Skeletal muscle tissue (tissue), 4 donors: ENCODE measurements around the gene OPTC. TPM values are rescaled to one million over a fixed set of nuclear protein-coding genes. Genes with fewer than 3 reads are reported as not detected.
A peak's percentile ranks its signal among the peaks of the same experiment; 100 is the strongest.

Source experiments
- H3K27ac ChIP-seq: one replicate; pipeline ENCODE4 v1.7.0; 2013; ENCODE audit warnings: mild to moderate bottlenecking, low read depth, low read length, inconsistent platforms
- H3K27me3 ChIP-seq, 3 donors: one replicate each; pipeline ENCODE4 v1.7.0; 2013; ENCODE audit warnings: low read length in 3 of 3; ENCODE audit not compliant: control insufficient read depth in 3 of 3, insufficient read depth in 3 of 3
- H3K36me3 ChIP-seq, 3 donors: one replicate each; pipeline ENCODE4 v1.7.0; 2013; ENCODE audit warnings: low read length in 3 of 3; ENCODE audit not compliant: control insufficient read depth in 3 of 3, insufficient read depth in 3 of 3
- H3K4me1 ChIP-seq, 3 donors: one replicate each; pipeline ENCODE4 v1.7.0; 2013; ENCODE audit warnings: low read length in 3 of 3, mild to moderate bottlenecking in 3 of 3; ENCODE audit not compliant: control insufficient read depth in 3 of 3, insufficient read depth in 3 of 3
- H3K4me3 ChIP-seq, 3 donors: one replicate each; pipeline ENCODE4 v1.7.0; 2013; ENCODE audit warnings: low read length in 3 of 3
- H3K9ac ChIP-seq, 3 donors: one replicate each; pipeline ENCODE4 v1.7.0; 2013; ENCODE audit warnings: low read length in 3 of 3, mild to moderate bottlenecking in 3 of 3, moderate library complexity in 2 of 3, low read depth in 1 of 3
- H3K9me3 ChIP-seq, 3 donors: one replicate each; pipeline ENCODE4 v1.7.0; 2013; ENCODE audit warnings: low read length in 3 of 3; ENCODE audit not compliant: control insufficient read depth in 3 of 3
- total RNA-seq: library from RNA; depleted of rRNA; stranded (reverse); fragments of >200 nt; gene quantifications from one replicate; pipeline ENCODE4 v1.2.3, GENCODE V29; 2014
- donor health status: Osteomylitis.

Gene OPTC
- total RNA-seq, 1 donor from 2014 or later = not detected

DNA sequence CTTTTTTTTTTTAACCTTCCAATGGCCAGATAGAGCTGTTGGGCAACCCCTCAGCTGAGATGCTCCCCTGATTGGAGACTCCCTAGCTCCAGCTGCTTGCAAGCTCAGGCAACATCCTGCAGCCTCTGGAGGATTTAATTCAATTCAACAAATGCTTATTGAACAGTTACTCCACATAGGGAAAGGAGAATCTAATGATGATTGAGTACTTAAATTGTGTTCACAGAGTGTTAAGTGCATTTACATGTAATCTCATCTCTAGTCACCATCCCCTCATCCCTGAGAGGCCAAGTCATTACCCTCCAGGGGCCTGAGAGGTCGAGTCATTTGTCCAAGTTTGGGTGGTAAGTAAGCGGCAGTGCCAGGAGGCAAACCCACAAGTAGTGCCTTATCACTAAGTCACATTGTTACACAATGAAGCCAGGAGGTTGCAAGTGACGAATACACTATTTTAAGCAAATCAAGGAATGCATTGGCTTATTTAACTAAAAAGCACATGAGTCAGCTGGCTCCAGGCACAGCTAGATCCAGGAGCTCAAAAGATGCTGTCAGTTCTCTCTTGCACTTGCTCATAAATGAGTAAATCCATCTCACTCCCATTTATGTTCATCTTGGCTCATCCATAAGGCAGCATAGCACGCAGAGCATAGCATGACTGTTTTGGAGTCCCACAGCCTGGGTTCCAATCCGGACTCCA, 64.3 kb downstream of the OPTC start:
- Histone ChIP-seq H3K4me1 (peaks cover 42 to 54% (median 46%) of the 10 kb centered on the region in 3 donors), H3K36me3 (no peaks in the 10 kb centered on the region), H3K27me3 (no peaks in the 10 kb centered on the region), H3K4me3 (no peak overlapping the region), H3K9ac (peak overlapping the region in 2 of 3 donors; percentile 17 to 40), H3K9me3 (no peaks in the 10 kb centered on the region), H3K27ac (peak overlapping the region; percentile 84)

Other genes starting within 250 kb of the OPTC start
- gene BTG2, start 188.6 kb upstream of the OPTC start, total RNA-seq = 32.4 TPM
- gene FMOD, start 143.0 kb upstream of the OPTC start, total RNA-seq = 58.5 TPM
- gene PRELP, start 18.3 kb upstream of the OPTC start, total RNA-seq = 1.0 TPM
- gene ATP2B4, start 132.7 kb downstream of the OPTC start, total RNA-seq = 60.5 TPM